HG03439 (cell line): Measurements from ENCODE around the gene EME1.

Source experiments
- ATAC-seq: cut with Tn5 transposase; IDR thresholded peaks from one replicate; pipeline ENCODE4 v1.9.1; 2021; ENCODE audit warnings: mild to moderate bottlenecking, moderate library complexity; ENCODE audit not compliant: unreplicated experiment

Gene EME1

DNA sequence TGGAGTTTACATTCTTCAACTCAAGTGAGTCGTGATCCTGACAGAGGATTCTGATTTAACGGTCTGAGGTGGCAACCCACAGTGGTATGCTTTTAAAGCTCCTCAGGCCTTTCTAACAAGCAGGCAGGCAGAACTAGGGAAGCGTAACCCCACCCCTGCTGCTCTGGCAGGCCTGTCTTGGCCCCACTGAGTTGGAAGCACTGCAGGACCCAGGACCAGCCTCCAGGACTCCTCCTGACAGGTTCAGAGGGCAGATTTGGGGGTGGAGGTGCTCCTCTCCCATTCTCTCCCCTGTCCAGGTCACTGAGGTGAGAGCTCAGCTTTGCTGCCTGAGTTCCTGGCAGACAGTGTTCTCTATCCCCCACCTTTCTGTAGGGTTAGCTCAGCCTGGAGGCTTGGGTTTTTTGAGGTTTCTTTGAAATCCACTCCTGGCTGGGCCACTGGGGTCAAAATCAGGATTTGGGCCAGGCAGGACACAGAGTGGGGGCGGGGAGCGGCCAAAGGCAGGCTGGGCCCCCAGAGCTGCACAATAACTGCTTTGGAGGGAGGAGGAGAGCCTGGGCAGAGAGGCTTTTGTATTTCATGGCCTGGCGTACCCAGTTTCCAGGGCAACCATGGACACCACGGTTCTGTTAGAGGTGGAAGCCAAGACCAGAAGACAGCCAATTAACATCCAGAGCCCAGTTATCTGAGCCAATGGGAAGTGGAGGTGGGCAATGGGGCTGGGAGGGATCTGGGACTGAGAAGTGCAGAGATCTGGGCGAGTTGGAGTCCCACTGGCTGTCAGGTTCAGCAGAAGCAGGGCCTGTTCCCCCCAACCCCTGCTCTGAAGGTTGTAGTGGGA is 9.6 kb upstream of the EME1 start:
- ATAC-seq, result no peak

DNA sequence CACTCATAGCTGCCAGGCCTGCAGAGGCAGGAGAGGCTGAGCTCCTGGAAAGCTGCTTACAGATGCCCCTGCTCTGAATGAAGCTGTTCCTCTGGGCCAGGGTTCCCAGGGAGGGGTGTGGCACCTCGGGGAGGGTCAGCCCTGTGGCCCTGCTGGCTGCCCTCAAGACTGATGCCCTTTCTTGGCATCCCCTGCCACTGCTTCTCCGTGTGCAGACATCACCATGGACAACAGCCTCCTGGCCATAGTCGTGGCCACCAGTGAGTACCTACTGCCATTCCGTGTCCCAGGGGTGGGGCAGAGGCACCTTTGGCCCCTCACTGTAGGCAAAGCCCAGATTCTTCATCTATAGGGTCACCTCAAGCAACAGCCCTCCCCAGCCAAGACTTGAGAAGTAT is 9.0 kb upstream of the EME1 start:
- no peak for ATAC-seq

DNA sequence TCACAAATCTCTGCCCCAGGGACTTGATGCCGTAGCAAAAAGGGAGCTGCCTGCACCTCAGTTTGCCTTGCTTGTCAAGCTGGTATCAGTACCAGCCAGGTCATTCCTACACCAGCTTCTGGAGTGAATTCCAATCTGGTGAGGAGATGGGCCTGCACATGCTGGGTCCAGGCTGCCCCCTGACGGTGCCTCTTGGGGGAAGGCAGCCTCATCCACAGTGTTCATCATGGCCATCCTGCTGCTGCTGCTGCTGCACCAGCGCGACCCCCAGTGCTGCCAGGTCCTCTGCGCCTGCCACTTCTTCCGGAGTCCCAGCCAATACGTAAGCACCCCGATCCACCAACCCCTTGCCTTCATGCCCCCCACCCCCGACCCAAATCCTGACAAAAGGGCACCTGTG is 8.3 kb upstream of the EME1 start:
- ATAC-seq, result no peak

DNA sequence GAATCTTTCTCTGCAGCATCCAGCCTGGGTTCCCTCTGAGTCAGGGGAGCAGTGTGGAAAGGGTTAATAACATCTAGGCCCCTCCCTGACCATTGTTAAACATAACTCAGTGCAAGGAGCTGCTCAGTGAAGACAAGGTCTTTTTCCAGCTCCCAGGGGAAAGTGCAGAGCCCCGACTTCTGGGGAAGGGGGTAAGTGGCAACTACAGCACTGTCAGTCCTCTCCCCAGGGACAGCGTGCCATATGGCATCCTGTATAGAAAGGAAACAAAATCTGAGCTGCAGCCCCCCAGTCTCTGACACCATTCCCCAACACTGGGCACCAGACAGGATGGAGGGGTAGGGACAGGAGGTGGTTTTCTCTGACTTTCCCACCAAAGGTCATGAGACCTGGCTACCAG is 7.9 kb upstream of the EME1 start:
- no peak for ATAC-seq

DNA sequence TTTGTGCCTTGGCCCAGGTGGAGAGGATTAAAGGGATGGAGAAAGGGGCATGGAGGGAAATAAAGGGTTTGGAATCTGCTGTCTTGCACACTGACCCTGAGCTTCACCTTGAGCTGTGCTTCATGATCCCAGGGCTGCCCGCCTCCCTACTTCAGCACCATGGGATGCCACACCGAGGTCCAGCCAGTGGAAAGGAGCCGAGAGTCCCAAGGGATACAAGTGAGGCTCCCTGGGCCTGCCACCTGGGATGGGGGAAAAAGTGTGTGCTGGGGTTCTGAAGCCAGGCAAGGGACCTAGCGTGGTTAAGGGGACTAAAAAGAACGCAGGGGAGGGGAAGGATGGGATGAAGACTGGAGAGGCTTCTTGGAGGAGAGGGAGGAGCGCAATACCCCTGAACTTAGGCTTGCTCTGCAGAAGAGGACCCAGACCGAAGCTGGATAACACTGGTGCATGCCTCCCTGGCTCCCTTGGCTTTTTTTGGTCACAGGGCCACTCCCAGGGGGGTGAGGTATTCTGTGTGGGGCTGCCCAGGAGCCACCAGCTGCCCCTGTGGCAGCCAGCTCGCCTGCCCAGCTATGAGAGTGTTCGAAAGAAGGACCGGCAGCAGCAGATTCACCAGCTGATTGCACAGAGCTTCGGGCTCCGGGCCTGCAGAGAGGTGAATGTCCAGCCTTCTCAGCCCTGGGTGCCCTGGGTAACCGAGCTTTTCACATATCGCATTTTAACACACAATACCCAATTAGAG is 7.2 kb upstream of the EME1 start:
- no peak for ATAC-seq

DNA sequence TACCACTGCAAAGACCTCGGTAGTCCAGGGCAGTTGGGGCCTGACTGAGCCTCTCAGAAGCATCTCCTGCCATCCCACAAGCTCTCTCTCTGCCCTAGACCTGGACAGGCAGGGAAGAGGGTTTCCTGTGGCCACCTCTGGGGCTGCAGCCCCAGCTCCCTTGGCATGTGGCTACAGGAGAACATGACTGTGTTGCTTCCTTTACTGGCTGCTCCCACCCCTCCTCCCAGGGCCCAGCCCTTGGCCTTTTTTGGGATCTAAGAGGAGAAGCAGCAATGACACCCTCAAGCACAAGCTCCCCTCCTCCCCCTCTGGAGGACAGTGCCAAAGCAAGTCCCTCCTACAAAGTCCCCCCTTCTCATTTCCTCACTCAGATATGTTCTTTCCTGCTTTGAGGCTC is 5.6 kb upstream of the EME1 start:
- ATAC-seq, result no peak

DNA sequence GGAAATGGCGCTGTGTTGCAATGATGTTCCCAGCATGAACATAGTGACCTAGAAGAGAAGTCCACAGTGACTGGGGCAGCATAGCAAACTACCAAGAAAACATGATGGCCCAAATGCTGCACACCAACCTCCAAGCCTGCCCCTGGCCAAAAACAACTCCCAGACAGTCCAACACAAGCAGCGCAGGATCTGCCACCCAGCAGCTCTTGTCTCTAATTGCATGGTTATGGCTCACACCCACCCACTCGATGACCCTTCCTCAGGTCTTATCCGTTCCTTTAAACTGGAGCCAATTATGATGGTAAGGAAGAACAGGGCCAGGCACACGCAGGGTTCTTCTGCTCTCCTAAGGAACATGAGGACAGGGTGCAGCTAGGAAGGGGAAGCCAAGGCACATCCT is 3.0 kb upstream of the EME1 start:
- ATAC-seq, result no peak

DNA sequence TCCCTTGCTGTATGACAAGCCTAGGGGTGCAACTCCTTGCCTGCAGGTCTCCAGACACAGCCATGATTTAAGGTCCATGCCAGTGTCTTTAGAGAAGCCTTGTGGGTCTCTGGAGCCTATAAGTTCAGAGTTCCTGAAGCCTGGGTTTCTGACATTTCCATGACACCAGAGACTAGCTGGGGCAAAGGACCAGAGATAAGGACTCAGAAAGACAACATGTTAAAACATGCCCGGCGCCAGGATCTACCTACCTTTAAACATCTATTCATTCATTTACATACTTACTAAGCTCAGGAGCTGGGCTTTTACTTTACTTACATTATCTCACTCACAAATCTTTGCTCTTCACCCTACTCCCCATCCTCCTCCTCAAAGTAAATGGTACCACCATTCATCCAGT is 1.5 kb upstream of the EME1 start:
- ATAC-seq, result no peak

DNA sequence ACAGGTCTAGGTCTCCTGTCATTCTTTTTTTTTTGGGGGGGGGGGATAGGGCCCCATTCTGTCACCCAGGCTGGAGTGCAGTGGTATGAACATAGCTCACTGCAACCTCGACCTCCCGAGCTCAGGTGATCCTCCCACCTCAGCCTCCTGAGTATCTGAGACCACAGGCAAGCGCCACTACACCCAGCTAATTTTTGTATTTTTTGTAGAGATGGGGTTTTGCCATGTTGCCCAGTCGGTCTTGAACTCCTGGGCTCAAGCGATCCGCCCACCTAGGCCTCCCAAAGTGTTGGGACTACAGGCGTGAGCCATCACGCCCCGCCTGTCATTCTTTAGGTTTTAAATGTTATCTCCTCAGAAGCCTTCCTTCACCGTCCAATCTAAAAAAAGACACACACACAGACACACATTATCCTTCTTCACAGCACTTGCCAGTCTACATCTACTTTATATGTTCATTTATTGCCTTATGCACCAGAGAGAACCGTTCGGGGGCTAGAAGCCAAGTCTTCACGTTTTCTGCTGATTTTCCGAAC is 739 bp upstream of the EME1 start:
- no peak for ATAC-seq

DNA sequence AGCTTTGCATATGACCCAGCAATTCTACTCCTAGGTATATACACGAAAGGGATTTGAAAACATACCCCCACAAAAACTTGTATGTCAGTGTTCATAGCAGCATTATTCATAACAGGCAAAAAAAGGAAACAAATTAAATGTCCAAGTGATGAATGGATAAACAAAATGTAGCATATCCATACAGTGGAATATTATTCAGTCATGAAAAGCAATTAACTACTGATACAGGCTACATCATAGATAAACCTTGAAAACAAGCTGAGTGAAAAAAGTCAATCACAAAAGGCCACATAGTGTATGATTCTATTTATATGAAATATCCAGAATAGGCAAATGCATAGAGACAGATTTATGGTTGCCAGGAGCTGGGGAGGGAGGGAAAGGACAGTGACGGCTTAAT is 676 bp downstream of the EME1 start:
- ATAC-seq, result no peak

DNA sequence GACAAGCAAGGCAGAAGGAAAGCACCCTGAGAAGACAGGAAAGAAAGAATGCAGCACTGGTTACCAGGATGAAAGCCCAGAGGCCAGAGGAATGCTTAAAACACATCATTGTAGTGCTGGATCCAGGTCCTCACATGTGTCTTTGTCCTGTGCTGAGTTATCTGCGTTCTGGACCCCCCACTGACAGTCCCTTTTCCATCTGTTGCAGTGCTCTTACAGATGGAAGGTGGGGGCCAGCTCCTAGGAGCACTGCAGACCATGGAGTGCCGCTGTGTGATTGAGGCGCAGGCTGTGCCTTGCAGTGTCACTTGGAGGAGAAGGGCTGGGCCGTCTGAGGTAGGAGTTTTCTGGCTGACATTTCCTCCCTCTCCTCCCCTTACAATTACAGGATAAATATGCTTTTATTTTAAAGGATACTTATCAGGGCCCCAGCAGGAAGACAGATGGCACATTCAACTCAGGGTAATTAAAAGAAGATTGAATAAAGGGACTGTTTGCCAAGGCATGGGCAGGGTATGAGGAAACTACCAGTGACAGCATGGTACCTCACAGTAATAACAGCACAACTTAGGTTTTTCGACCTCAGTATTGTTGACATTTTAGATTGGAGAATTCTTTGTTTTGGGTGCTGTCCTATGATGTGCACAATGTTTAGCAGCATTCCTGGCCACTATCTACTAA is 3.0 kb downstream of the EME1 start:
- no peak for ATAC-seq

DNA sequence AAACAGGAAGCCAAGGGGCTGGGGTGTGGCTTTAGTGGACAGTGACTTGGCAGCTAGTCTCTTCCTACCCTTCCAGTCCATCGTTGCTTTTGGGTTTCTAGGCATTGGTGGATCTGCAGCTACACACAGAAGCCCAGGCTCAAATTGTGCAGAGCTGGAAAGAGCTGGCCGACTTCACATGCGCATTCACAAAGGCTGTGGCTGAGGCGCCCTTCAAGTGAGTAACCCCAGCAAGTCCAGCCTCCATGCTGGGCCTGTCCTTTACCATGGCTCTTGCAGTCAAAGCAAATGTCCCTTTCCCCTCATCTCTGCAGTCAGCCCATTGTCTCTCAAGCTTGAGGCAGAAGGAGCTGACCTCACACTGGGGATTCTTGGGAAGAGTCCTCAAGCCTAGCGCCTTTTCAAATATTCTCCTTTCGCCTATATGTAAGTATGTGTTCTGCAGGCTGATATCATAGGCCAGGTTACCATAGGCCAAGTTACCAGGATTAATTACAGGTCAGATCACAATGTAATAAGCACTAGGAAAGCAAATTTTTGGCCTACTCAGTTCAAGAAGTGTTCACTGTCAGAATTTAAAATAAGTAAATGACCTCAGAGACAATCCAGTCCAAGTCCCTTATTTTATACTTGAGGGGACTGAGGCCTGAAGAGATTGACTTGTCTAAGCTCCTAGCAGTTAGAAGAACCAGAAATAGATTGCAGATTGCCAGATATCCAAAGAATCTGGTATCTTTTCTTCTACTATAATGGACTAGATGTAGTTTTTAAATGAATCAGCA is 6.5 kb downstream of the EME1 start:
- no peak for ATAC-seq

DNA sequence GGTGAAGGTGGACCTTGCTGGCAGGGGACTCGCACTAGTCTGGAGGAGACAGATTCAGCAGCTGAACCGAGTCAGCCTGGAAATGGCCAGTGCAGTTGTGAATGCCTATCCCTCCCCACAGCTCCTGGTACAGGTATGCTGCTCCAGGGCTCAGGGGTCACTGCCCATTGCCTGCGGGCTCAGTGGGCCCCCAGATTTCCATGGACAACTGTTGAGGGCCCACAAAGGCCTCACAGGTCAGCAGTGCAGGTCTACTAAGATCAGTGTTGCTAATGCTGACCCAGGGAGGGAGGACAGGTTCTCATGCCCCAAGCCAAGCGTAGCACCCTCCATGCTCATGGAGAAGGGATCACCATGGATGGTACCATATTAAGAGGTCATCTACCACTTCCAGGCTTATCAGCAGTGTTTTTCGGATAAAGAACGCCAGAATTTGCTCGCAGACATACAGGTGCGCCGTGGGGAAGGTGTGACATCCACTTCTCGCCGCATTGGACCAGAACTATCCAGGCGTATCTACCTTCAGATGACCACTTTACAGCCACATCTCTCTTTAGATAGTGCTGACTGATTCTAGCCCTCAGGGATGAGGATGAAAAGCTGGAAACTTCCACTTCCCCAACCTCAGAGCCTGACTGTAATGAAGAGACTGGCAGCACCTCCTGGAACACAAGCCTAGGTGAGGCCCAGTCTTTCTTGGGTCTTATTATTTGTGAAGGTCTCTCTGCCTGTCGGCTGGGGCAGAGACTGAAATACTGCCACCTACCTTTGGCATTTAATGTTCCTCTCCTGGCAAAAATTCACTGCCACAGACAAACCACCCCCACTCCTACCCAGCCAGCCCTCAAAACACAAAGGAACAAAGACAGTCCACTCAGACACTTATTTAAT is 7.6 kb downstream of the EME1 start:
- ATAC-seq, result no peak

DNA sequence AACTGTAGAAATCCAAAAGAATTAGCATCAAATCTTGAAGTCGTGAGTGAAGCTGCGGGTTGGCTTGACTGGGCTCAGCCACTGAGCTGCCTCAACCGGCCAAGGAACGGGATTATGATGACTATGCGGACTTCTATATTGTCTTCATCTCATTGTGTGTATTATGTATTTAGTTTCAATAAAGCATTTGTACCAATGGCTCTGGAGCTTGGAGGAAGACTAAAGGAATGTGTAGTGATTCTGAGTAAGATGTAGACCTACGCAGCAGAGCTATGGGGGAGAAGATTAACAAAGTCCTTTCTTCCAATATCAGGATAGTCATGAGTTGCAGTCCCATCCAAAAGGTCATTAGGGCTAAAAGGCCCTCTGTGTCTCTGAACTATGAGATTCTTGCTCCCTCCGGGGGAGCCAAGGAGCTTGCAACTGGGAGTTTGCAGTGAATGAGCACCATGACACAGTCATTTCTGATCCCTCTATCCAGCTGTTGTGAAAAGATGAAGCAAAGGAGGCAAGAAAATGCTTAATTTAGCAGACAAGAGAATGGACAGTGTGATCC is 8.3 kb downstream of the EME1 start:
- no peak for ATAC-seq

DNA sequence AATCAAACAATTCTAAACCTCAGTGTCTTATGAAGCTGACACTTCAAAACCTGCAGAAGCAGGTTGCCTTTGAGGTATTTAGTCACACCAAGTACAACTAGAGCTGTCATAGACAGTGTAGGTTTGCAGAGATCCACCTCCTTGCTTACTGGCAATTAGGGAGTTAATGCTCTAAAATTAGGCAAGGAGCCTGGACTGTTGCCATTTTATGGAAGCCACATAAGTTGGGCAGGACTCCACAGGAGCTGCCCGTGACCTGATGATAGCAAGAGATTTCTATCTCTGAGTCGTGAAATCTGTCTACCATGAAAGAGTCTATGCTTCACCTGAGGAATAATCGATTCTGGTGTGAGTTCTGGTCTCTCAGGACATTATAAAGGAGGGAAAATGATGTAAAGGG is 8.9 kb downstream of the EME1 start:
- no peak for ATAC-seq

DNA sequence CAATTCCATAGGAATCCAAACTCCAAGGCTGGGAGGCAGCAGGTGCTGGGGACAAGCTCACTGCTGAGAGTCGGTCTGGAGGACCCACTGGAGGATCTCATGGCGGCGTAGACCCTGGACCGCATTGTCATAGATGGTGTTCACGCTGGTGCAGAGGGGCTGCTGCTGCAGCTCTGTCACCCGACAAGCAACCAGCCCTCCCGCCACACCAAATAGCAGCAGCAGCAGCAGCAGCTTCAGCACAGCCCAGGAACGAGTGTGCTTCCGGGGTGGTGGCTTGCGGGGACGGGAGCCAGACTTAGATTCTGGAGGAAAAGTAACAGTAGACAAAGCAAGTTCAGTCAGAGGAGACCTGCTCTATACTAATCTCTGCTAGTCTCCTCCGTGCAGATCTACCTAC is 9.9 kb downstream of the EME1 start:
- no peak for ATAC-seq

DNA sequence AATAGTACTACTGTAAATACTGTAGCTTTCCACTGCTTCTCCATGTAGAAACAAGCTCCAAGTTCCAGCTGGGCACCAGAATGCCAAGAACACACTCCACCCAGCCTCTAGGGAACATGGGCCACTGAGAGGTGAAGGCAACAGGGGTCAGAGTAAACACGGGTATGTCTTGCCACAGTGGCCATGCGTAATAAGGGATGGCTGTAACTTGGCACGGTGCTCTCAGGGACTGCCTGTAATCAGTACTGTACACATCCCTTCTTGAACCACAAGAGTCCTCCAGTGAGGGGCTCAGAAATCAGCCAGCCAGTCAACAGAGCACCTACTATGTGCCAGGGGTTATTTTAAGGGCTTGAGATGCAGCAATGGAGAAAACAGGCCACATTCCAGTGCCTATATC is 13.5 kb downstream of the EME1 start:
- no peak for ATAC-seq

DNA sequence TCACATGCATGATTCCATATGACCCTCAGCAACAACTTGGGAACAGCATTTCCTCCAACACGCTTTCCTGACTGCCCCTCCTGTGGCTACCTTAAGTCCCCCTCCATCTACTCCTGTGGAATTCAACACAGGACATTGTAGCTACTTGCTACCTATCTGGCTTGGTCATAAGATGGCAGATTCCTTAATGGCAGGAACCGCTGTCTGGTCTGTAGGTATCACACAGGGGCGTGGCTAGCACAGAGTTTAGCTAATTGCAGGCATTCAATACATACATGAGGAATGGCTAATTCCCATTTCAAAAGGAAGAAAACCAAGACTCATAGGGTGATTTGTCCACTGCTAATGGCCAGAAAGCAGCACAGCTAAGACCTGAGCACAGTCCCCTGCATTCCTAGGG is 15.7 kb downstream of the EME1 start:
- no peak for ATAC-seq

DNA sequence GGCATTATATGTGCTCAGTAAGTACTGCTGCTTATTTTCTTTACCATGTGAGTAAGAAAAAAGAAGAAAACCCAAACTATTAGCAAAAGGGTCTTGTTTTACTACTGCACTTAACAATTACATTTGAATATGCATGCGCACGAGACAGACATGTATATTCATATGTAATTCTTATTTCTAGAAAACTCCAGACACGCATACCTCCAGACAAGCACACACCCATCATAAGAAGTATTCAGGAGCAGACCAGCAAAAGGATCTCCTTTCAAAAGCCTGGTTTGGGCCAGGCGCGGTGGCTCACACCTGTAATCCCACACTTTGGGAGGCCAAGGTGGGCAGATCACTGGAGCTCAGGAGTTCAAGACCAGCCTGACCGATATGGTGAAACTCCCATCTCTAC is 16.5 kb downstream of the EME1 start:
- ATAC-seq, result no peak

DNA sequence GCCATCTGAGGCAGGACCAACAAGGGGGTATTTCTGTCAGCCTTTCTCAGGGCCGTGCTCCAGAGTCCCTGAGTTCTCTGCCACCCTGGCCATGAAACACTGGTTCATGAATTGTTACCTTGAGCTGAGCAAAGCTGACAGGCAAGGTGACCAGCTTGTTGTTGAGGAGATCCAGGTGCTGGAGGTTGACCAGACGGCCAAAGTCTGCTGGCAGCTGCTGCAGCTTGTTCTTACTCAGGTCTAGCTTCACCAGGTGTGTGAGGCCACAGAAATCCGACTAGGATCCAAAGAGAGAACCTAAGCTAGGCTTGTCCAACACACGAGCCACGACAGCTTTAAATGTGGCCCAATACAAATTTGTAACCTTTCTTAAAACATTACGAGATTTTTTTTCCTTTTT is 19.6 kb downstream of the EME1 start:
- ATAC-seq, result no peak
